Fibroblast of lung (primary cell): ENCODE measurements around the gene PBX1. TPM values are rescaled to one million over a fixed set of nuclear protein-coding genes. Genes with fewer than 3 reads are reported as not detected.

Experiments used
- DNase-seq, 2 donors: peaks; one replicate each; pipeline versions ENCODE4 v3.0.0 to v3.0.0-alpha.2; 2010; ENCODE audit warnings: low read depth in 2 of 2
- H2AFZ ChIP-seq: 2 replicates; pipeline ENCODE4 v1.5.1; 2012; ENCODE audit warnings: low read length, control low read depth, inconsistent platforms
- H3K27ac ChIP-seq: 2 replicates; pipeline ENCODE4 v1.5.1; 2011; ENCODE audit warnings: low read length, control low read depth; ENCODE audit not compliant: insufficient read depth
- H3K27me3 ChIP-seq: 2 replicates; pipeline ENCODE4 v1.5.1; 2011; ENCODE audit warnings: mild to moderate bottlenecking, low read length; ENCODE audit not compliant: control insufficient read depth, insufficient read depth
- H3K36me3 ChIP-seq: 2 replicates; pipeline ENCODE4 v1.5.1; 2011; ENCODE audit warnings: low read length; ENCODE audit not compliant: control insufficient read depth, insufficient read depth
- H3K4me1 ChIP-seq: 2 replicates; pipeline ENCODE4 v1.5.1; 2011; ENCODE audit warnings: low read length; ENCODE audit not compliant: control insufficient read depth, insufficient read depth; ENCODE audit errors: extremely low read depth
- H3K4me2 ChIP-seq: 2 replicates; pipeline ENCODE4 v1.5.1; 2011; ENCODE audit warnings: low read length, control low read depth; ENCODE audit not compliant: insufficient read depth; ENCODE audit errors: extremely low read depth
- H3K4me3 ChIP-seq, 4 experiments: fragments of 200-600 bp in 1 of 4; sonication (generic) in 1 of 4; replicated peaks in 1 of 4; 2 replicates each; pipeline ENCODE4 v1.5.1; 2011 to 2016; ENCODE audit warnings: low read length in 4 of 4, low read depth in 3 of 4, mild to moderate bottlenecking in 3 of 4, control low read depth in 2 of 4, inconsistent platforms in 1 of 4, mixed read lengths in 1 of 4; ENCODE audit not compliant: insufficient read depth in 1 of 4; ENCODE audit errors: control extremely low read depth in 1 of 4
- H3K79me2 ChIP-seq: 2 replicates; pipeline ENCODE4 v1.5.1; 2012; ENCODE audit warnings: mild to moderate bottlenecking, low read length, inconsistent platforms; ENCODE audit not compliant: control insufficient read depth, insufficient read depth
- H3K9ac ChIP-seq: 2 replicates; pipeline ENCODE4 v1.5.1; 2011; ENCODE audit warnings: mild to moderate bottlenecking, low read length, control low read depth; ENCODE audit not compliant: insufficient read depth
- H3K9me3 ChIP-seq: 2 replicates; pipeline ENCODE4 v1.5.1; 2012; ENCODE audit warnings: low read depth, low read length; ENCODE audit not compliant: control insufficient read depth, insufficient read depth
- H4K20me1 ChIP-seq: 2 replicates; pipeline ENCODE4 v1.5.1; 2011; ENCODE audit warnings: low read length; ENCODE audit not compliant: control insufficient read depth, insufficient read depth; ENCODE audit errors: extremely low read depth
- CTCF ChIP-seq, 2 donors: IDR thresholded peaks in 1 of 2; conservative IDR thresholded peaks in 1 of 2; 1 replicate in 1 of 2; 2 replicates in 1 of 2; pipeline ENCODE4 v1.5.1; 2011 to 2012; ENCODE audit warnings: low read length in 2 of 2, control low read depth in 1 of 2, inconsistent platforms in 1 of 2, low read depth in 1 of 2, mild to moderate bottlenecking in 1 of 2
- EZH2 ChIP-seq: IDR thresholded peaks from 2 replicates; pipeline ENCODE4 v1.5.1; 2012; ENCODE audit warnings: low read length, control low read depth, mild to moderate bottlenecking; ENCODE audit errors: missing control alignments
- polyA plus RNA-seq, 2 donors: library from polyadenylated mRNA; depleted of rRNA in 1 of 2; stranded (reverse) in 1 of 2; unstranded in 1 of 2; fragments of >200 nt; gene quantifications; 2 replicates each; pipeline ENCODE4 v1.2.1, GENCODE V29; 2011 to 2012; ENCODE audit warnings: missing spikeins in 1 of 2
- total RNA-seq: library from RNA; depleted of rRNA; stranded (reverse); fragments of >200 nt; gene quantifications from 2 replicates; pipeline ENCODE4 v1.2.1, GENCODE V29; 2014

PBX1 gene
- total and polyA plus RNA-seq, 2 donors (not counting 1 experiment from before 2014, with no cell fraction given) = 43.1 to 46.7 TPM

- no peak overlapping the region for H2AFZ ChIP-seq
- H4K20me1 ChIP-seq = no peaks in the 10 kb centered on the region
- H3K4me1 ChIP-seq = no peaks in the 10 kb centered on the region
- no peaks in the 10 kb centered on the region for H3K9me3 ChIP-seq
- no peak overlapping the region for H3K4me3 ChIP-seq
- no peak for DNase-seq
- no peaks in the 10 kb centered on the region for H3K27me3 ChIP-seq
- no peak overlapping the region for H3K9ac ChIP-seq
- TF ChIP-seq EZH2 (no peak), CTCF (conservative IDR thresholded peaks at IDR 0.05 in 1 of 2, IDR thresholded peaks at IDR 0.05 in 1 of 2; ENCODE audit: low read depth in 1 of 2, low read length in 2 of 2) (no peak)
- no peak overlapping the region for H3K4me2 ChIP-seq
- H3K79me2 ChIP-seq = no peaks in the 10 kb centered on the region
- no peak overlapping the region for H3K27ac ChIP-seq
- no peaks in the 10 kb centered on the region for H3K36me3 ChIP-seq
Observed at GRCh38 chr1:164855716-164856329, 296.8 kb downstream of the PBX1 start.

- DNase-seq = no peak
- TF ChIP-seq EZH2 (no peak), CTCF (conservative IDR thresholded peaks at IDR 0.05 in 1 of 2, IDR thresholded peaks at IDR 0.05 in 1 of 2; ENCODE audit: low read depth in 1 of 2, low read length in 2 of 2) (no peak)
Observed at GRCh38 chr1:164856381-164856780, 297.4 kb downstream of the PBX1 start.

GRCh38 chr1:164857439-164857838 lies 298.5 kb downstream of the PBX1 start:
- DNase-seq = no peak
- no peaks in the 10 kb centered on the region for H3K79me2 ChIP-seq
- no peaks in the 10 kb centered on the region for H4K20me1 ChIP-seq
- H3K9ac ChIP-seq = no peak overlapping the region
- no peaks in the 10 kb centered on the region for H3K9me3 ChIP-seq
- no peak overlapping the region for H3K4me2 ChIP-seq
- H3K27ac ChIP-seq = no peak overlapping the region
- H3K4me1 ChIP-seq = no peaks in the 10 kb centered on the region
- H2AFZ ChIP-seq = no peak overlapping the region
- H3K4me3 ChIP-seq = no peak overlapping the region
- H3K27me3 ChIP-seq = no peaks in the 10 kb centered on the region
- TF ChIP-seq EZH2 = no peak
- no peak for TF ChIP-seq CTCF (conservative IDR thresholded peaks at IDR 0.05 in 1 of 2, IDR thresholded peaks at IDR 0.05 in 1 of 2; ENCODE audit: low read depth in 1 of 2, low read length in 2 of 2)
- H3K36me3 ChIP-seq = no peaks in the 10 kb centered on the region

More at GRCh38 chr1:164856381-164856780, 297.4 kb downstream of the PBX1 start:
- no peaks in the 10 kb centered on the region for H3K36me3 ChIP-seq
- no peaks in the 10 kb centered on the region for H3K4me1 ChIP-seq
- H4K20me1 ChIP-seq = no peaks in the 10 kb centered on the region
- H2AFZ ChIP-seq = no peak overlapping the region
- H3K27me3 ChIP-seq = no peaks in the 10 kb centered on the region
- no peak overlapping the region for H3K4me3 ChIP-seq
- H3K9ac ChIP-seq = no peak overlapping the region
- no peaks in the 10 kb centered on the region for H3K9me3 ChIP-seq
- no peaks in the 10 kb centered on the region for H3K79me2 ChIP-seq
- H3K27ac ChIP-seq = no peak overlapping the region
- no peak overlapping the region for H3K4me2 ChIP-seq
